Choroid plexus epithelial cell (primary cell): Measurements from ENCODE around the gene CHID1.

Experiments used
- DNase-seq: peaks from one replicate; pipeline ENCODE4 v3.0.0-alpha.2; 2010; ENCODE audit warnings: low read depth
- H3K4me3 ChIP-seq: 2 replicates; pipeline ENCODE4 v1.5.1; 2011; ENCODE audit warnings: low read depth, mild to moderate bottlenecking, control low read depth, low read length, moderate library complexity
- TF ChIP-seq, protein P1 (sequence below): conservative IDR thresholded peaks from 2 replicates; pipeline ENCODE4 v1.5.1; 2011; ENCODE audit warnings: low read depth, mild to moderate bottlenecking, control low read depth, inconsistent platforms, low read length, moderate library complexity

CHID1 gene

DNA sequence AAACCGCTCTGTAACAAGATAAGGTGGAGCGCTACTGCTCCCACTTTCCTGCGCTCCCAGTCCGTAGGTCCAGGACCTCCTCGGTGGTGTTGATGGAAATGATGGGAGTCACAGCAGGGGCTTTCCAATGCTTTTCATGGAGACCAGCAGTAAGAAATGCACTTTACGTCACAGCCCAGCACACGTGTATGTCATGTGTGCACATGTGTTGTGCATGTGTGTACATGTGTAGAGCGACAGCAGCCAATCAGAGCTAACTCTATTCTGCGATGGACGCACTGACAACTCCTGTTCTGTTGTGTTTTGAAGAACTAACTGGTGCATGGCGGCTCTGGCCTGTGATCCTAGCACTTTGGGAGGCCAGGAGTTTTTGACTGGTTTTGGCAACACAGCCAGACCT, 1.2 kb downstream of the CHID1 start:
- DNase-seq, result no peak
- H3K4me3 ChIP-seq, result no peak overlapping the region
- TF ChIP-seq, protein P1, sequence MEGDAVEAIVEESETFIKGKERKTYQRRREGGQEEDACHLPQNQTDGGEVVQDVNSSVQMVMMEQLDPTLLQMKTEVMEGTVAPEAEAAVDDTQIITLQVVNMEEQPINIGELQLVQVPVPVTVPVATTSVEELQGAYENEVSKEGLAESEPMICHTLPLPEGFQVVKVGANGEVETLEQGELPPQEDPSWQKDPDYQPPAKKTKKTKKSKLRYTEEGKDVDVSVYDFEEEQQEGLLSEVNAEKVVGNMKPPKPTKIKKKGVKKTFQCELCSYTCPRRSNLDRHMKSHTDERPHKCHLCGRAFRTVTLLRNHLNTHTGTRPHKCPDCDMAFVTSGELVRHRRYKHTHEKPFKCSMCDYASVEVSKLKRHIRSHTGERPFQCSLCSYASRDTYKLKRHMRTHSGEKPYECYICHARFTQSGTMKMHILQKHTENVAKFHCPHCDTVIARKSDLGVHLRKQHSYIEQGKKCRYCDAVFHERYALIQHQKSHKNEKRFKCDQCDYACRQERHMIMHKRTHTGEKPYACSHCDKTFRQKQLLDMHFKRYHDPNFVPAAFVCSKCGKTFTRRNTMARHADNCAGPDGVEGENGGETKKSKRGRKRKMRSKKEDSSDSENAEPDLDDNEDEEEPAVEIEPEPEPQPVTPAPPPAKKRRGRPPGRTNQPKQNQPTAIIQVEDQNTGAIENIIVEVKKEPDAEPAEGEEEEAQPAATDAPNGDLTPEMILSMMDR, result no peak

DNA sequence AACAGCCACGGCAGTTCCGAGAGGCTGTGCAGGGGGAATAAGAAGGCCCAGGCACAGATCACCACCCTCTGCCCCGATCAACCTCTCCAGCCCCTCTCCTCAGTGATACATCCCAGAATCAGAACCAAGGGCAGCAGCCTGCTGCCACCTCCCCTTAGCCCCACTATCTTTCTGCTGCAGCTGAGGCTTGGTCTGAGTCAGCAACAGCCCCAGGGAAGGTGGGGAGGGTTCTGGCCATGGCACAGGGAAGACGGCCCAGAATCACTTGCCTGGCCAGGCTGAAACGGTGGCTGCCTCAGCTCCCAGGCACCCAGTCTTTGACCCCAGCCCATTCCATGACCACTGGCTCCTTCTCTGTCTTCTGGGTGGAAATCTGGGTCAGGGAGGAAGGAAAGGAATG, 2.3 kb downstream of the CHID1 start:
- TF ChIP-seq, protein P1, result no peak
- H3K4me3 ChIP-seq, result no peak overlapping the region
- no peak for DNase-seq

DNA sequence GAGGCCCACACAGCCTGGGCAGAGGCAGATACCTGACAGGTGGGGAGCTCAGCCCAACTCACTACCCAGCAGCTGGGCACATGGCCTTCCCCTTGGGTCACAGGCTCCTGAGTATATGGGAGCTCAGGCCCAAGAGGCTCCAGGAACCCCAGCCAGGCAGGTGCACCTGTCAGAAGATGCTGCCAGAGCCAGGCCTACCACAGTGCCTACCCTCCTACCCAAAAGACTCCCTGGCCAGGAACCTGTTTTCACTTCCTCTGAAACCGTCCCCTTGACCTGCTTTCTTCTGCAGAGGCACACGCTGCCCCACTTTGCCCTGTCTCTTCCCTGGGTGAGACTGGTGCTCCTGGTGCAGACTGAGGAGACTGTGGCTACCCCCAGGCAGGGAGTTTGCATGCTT, 2.9 kb downstream of the CHID1 start:
- TF ChIP-seq, protein P1, result no peak
- H3K4me3 ChIP-seq, result no peak overlapping the region
- DNase-seq, result no peak

DNA sequence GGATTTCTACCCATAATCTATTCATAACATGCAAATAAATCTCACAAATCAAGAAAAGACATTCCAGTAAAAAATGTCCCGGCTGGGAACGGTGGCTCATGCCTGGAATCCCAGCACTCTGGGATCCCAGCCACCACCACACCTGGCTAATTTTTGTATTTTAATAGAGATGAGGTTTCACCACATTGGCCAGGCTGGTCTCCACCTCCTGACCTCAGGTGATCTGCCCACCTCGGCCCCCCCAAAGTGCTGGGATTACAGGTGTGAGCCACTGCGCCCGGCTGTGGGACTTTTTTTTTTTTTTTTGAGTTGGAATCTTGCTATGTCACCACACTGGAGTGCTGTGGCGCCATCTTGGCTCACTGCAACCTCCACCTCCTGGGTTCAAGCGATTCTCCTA, 4.7 kb downstream of the CHID1 start:
- TF ChIP-seq, protein P1, result no peak
- no peak overlapping the region for H3K4me3 ChIP-seq
- no peak for DNase-seq

DNA sequence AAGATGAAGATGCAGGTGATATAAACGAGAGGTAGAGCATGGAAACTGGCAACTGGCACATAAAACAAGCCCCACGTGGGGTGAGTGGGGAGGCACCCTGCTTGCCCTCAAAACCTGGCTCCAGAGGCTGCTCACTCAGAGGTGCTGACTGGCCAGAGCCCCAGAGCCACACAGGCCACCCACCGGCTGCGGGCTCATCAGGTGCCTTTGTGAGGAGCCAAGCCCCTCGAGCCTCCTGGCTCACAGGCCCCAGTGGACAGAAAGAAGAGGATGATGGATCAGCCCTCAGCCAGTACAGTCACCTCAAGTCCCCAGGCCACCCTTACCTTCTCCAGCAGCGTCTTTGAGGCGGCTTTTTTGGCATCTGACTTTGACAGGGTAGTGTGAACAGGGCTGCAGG, 6.2 kb downstream of the CHID1 start:
- DNase-seq, result no peak
- TF ChIP-seq, protein P1, result no peak

DNA sequence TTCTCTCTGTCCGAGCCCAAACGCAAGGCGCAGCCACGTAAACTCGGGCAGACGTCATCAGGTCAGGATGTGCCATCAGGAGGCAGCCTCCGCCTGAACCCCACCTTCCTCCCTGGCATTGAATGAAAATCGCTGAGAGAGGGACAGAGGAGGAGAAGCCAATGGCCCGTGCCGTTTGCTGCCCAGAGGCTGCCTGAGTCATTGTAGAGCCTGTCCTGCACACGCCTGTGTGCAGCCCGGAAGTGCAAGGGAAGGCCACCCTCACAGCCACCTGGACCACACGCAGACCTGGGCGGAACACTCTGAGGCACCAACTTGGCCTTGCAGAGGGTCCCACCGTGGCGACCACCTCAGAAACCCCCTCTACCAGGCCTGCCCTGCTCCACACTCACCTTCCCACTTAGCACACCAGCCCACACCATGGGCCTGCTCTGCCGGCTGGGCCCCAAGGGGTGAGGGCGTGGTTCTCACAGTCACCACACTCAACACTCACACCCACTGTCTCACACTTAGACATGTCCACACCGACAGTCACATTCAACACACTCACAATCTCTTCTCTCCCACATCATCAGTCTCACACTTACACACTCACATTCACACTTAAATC, 9.1 kb downstream of the CHID1 start:
- no peak for DNase-seq
- H3K4me3 ChIP-seq, result no peak overlapping the region
- TF ChIP-seq, protein P1, result no peak

More for the DNA sequence above, 6.2 kb downstream of the CHID1 start:
- H3K4me3 ChIP-seq, result no peak overlapping the region

DNA sequence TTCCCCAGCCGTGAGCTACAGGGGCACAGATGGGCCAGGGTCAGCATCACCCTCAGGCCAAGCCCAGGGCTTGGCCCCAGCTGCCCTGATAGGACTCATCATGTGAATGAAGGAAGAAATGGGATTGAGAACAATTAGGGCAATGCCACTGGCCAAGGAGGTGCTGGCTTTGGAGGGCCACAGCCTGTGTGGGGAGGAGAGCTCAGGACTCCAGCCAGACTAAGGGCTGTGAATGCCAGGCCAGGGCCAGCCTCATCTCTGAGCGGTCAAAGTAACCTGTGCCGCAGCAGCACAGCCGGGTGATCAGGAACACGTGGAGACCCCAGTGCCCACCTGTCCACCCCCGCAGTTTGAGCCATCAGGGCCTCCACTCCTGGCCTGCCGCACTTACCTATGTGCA, 10.1 kb downstream of the CHID1 start:
- H3K4me3 ChIP-seq, result no peak overlapping the region
- TF ChIP-seq, protein P1, result no peak
- no peak for DNase-seq
